HG02943 (cell line): ENCODE data around the gene XPNPEP2.
"Not testable (repeated sequence)": the region's sequence is repeated elsewhere in the genome, so short reads cannot be mapped to it uniquely, and the experiment has no call there.

Experiments used
- ATAC-seq: cut with Tn5 transposase; IDR thresholded peaks from one replicate; pipeline ENCODE4 v1.9.1; 2021; ENCODE audit warnings: mild to moderate bottlenecking, low read depth, moderate library complexity; ENCODE audit not compliant: unreplicated experiment

Gene XPNPEP2

DNA sequence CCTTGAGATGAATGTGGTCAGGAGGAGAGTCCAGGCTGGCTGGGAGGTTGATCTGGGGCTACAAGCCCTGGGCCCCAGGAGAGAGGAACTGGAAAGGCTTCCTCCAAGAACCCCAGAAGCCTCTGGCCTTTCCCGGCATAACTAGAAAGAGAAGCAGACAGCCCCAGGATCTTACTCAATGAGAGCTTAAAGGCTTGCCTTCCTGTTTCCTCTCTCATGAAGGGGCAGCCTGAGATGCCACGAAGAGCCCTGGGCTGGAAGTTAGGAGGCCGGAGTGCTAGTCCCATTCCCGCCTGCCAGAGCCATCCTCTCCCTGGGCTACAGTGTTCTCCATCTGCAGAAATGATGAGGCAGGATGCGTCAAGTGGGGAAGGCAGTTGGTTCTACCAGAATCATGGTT lies 20.1 kb upstream of the XPNPEP2 start:
- no peak for ATAC-seq

GRCh38 chrX:129719268-129719667 lies 19.5 kb upstream of the XPNPEP2 start:
- no peak for ATAC-seq

DNA sequence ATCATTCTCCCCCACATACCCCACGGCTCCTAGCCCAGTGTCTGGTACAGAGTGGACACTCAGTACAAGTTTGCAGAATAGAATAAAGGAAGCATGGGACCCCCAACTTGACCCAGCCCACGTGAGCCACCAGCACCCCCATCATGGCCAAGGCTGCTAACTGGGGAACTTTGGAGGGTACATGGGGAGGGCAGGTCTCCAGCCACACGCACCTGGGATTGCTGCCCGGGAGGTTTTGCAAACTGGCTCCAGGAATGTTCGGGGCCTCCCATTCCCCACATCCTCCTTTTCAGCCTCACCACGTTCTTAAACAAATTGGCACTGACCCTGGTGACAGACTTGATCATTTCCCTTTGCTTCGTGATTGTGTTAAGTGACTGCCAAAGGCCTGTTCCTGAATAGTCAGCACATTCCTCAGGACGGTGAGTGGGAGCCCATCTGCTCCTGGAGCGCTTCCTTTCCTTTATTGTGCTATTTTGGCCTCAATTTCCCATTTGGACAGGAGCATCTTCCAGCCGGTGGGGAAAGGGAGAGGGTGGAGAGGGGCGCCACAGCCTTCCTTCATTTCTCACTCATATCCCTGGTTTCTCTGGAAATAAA lies 18.7 kb upstream of the XPNPEP2 start:
- no peak for ATAC-seq

DNA sequence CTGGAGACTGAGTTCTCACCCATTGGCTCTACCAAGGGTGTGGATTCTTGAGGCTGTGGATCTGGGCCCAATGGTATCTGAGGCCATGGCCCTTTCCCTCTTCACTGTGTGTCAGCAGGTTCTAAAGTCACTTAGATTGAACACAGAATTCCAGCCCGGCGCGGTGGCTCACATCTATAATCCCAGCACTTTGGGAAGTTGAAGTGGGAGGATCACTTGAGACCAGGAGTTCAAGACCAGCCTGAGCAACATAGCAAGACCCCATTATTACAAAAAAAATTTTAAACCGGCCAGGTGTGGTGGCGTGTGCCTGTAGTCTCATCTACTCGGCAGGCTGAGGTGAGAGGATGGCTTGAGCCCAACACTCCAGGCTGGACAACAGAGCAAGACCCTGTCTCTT lies 18.0 kb upstream of the XPNPEP2 start:
- no peak for ATAC-seq

DNA sequence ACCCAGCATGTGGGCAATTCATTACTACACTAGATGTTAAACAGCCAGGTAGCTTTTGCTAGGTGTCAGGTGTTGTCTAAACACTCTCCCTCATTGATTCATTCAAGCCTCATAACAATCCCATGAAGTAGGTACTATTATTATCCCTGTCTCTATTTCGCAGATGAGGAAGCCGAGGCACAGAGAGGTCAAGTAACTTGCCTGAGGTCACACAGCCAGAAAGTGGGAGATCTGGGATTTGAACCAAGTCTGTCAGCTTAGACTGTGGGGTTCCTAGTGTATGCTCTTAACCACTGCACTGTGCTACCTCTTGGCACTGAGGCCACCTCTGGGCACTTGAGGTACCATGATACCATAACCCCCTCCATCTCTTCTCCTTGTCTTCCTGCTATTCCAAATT lies 17.4 kb upstream of the XPNPEP2 start:
- ATAC-seq: no peak

GRCh38 chrX:129721870-129722269 lies 16.9 kb upstream of the XPNPEP2 start:
- no peak for ATAC-seq

- no peak for ATAC-seq
These were observed 15.3 kb upstream of the XPNPEP2 start for GRCh38 chrX:129723511-129723910.

- no peak for ATAC-seq
These were observed 14.0 kb upstream of the XPNPEP2 start for GRCh38 chrX:129724754-129725153.

GRCh38 chrX:129726307-129727111 lies 12.3 kb upstream of the XPNPEP2 start:
- ATAC-seq: no peak

DNA sequence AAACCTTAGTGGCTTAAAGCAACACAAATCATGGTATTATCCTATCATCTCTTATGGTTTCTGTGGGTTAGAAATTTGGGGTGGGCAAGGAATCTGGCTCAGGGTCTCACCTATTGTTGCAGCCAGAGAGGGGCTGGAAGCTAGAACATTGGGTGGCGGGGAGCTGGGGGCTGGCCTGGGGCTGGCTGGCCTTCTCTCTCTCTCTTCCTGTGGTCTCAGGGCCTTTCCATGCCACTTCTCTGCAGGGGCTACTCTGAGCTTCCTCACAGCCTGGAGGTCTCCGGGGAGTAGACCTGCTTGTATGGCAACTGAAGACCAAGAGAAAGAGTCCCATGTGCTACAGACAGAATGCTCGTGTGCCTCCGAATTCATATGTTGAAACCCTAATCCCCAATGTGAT lies 10.7 kb upstream of the XPNPEP2 start:
- no peak for ATAC-seq

DNA sequence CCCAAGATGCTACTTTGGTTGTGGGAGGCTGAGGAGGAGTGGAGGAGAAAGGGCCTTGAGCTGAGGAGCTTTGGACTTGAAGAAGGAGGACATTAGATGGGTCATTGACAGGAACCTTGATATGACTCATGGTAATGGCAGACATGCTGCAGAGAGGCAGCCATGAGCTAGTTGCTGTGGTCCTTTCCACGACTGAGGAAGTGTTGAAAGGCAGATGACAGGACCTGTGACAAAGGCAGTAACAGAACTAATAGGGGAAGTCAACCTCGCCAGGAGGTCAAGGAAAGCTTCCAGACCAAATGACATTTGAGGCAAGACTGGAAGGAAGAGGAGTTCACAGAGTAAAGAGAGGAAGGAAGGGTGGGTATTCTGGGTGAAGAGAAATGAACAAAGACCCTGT lies 7.6 kb upstream of the XPNPEP2 start:
- ATAC-seq: no peak

DNA sequence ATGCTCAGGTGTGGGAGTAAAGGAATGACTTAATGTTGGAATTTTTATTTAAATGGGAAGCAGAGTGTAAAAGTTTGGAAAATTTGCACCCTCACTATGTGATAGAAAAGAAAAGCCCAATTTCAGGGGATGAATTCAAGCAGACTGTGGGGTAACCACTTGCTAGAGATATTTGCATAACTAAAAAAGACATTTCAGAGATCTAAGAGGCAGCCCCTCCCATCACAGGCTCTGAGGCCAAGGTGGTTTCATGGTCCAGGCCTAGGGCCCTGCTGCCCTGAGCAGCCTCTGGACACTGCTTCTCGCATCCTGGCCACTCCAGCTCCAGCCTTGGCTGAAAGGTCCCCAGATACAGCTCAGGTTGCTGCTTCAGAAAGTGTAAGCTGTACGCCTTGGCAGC lies 5.9 kb upstream of the XPNPEP2 start:
- ATAC-seq: no peak

GRCh38 chrX:129733335-129733734 lies 5.4 kb upstream of the XPNPEP2 start:
- ATAC-seq: no peak

DNA sequence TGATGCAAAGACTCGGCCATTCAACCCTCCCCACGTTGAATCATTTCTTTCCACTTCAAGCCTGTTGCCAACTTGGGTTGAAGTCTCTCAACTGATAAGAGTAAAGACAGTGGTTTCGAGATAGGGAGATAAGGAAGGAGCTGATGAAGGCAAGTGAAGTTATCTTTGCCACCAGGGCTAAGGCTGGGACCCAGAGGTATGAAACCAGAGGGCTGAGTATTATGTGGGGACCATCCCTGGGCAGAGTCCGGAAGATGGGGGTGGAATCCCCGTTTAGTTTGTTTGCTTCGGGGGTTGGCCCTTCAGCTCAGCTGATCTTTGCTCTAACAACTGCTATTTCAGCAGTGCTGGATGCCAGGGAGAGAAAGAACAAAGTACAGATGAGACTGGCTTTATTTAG lies 2.3 kb upstream of the XPNPEP2 start:
- ATAC-seq: no peak

DNA sequence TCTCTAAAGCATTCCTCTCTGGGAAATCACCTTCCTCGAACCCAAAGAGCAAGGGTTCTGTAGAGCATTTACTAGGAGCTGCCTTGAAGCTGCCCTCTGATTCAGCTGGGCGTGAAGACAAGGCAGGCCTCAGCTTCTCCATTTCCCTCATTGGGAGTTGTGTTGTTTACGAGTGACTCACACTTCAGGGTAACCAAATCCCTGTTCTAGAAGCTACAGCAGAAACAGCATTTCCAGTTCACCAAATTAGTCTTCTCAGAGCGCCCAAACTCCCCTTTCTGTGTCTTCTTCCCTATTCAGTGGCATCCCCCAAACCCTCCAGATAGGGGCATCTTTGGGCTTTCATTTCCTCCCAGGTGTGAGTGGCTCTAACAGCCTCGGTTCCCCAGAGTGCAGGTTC lies 863 bp upstream of the XPNPEP2 start:
- no peak for ATAC-seq

DNA sequence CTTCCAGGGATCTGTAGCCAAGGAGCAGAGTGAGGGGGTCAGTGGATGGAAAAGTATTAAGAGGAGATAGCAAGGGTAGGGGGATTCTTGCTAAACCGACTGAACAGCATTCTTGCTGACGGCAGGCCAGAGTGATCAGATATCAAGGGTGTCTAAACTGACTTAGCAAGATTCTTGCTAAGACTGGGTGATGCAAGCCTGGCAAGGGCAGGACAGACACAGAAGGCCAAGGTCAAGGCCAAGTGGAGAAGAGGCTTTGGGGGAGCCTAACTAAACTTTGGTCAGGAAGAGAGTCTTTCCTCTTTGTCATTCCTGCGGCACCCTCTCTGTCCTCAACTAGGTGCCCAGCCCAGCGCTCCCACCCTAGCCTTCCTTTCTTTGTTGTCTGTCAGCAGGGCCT lies 799 bp downstream of the XPNPEP2 start:
- ATAC-seq: no peak

DNA sequence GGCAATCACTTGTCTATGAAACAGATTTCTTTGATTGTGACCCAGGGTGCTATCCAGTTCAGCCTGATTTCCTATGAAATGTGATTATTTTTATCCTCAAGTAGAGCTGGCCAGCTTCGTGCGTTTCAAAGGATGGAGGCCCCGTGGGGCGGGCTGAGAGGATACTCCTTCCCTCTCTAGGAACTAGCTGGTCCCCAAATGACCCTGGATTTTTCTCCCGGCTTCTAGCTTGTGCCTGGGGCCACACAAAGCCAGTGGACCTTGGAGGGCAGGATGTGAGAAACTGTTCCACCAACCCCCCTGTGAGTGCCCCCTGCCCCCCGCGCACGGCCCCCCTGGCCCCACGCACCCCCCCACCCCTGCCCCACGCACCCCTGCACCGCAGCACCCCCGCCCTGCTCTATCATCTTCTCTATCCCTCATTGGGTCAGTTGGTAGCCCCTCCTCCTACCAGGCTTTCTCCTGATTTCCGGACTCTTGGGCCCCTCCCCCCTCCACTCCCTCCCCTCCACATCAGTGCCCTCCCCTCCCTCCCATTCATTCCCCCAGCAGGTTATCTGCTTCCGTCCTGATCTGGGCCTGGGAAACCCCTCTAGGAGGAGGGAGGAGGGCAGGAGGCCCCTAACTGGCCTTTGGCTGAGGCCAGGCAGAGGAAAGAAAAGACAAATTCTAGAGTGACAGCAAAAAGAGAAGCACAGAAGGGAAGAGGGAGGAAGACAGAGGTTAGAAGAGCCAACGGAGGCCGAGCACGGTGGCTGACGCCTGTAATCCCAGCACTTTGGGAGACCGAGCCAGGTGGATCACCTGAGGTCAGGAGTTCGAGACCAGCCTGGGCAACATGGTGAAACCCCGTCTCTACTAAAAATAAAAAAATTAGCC lies 3.3 kb downstream of the XPNPEP2 start:
- no peak for ATAC-seq

DNA sequence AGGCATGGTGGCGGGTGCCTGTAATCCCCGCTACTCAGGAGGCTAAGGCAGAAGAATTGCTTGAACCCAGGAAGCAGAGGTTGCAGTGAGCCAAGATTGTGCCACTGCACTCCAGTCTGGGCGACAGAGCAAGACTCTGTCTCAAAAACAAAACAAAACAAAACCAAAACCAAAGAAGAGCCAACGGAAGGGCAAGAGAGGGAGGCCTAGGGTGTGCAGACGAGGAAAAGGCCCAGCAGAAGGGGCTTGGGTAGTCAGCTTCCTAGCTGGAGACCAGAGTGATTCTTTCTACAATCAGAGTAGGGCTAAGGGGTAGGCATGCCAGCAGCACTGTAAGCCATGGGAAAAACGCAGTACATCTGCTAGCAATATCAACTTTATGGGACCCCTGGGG lies 4.0 kb downstream of the XPNPEP2 start:
- ATAC-seq: not testable (repeated sequence)

DNA sequence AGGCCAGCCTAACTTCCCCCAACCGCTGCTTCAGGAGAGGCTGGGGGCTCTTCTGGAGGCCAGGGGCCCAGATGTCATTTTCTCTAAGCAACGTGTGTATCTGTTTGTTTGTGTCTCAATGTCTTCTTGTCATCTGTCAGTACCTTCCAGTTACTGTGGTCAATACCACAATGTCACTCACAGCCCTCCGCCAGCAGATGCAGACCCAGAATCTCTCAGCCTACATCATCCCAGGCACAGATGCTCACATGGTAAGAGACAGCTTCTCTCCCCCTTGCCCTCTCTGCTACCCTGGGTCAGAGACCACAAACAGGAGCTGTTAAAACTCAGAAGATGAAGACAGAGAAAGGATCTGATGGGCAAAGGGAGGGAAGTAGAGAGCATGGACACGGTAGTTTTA lies 5.0 kb downstream of the XPNPEP2 start:
- no peak for ATAC-seq

DNA sequence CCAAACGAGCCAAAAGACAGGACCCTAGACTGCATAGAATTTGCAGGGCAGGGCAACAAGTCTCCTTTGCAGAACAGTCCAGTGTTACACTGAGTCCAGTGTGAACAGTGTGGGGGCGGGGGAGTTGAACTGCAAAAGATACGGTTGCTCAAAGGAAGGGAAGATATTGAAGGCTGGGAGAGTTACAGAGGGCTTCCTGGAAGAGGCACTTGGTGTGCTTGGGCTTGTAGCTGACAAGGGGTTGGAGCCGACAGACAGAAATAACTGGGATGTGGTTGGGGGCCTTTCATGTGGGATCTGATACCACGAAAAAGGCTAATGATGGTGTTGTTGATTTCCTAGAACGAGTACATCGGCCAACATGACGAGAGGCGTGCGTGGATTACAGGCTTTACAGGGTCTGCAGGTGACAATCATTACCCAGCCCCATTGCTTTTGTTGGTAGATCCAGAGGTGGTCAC lies 6.1 kb downstream of the XPNPEP2 start:
- ATAC-seq: no peak
